ENCODE data around the gene SLC4A1. TPM values are rescaled to one million over a fixed set of nuclear protein-coding genes. Genes with fewer than 3 reads are reported as not detected.

SLC4A1 gene
- total RNA-seq, result under 1 TPM in 2 of 4 donors, not detected in 2; under 0.01 to 0.16 TPM

- no peak for TF ChIP-seq CTCF (IDR thresholded peaks at IDR 0.05; ENCODE audit: low read depth)
These were observed at the start of gene SLC4A1 for GRCh38 chr17:44267818-44268490. SLC4A1 (minus strand) TSS chr17:44268135; CDS start chr17:44262866, 5,269 bp downstream.

GRCh38 chr17:44317545-44317944, 49.6 kb upstream of the SLC4A1 start:
- TF ChIP-seq CTCF (IDR thresholded peaks at IDR 0.05; ENCODE audit: low read depth), result no peak

- no peak for TF ChIP-seq CTCF (IDR thresholded peaks at IDR 0.05; ENCODE audit: low read depth)
These were observed 48.1 kb upstream of the SLC4A1 start for GRCh38 chr17:44315760-44316731.

- no peak for TF ChIP-seq CTCF (IDR thresholded peaks at IDR 0.05; ENCODE audit: low read depth)
These were observed 47.1 kb upstream of the SLC4A1 start for GRCh38 chr17:44314869-44315661.

GRCh38 chr17:44314524-44314868, 46.6 kb upstream of the SLC4A1 start:
- no peak for TF ChIP-seq CTCF (IDR thresholded peaks at IDR 0.05; ENCODE audit: low read depth)

- TF ChIP-seq CTCF (IDR thresholded peaks at IDR 0.05; ENCODE audit: low read depth), result no peak
These were observed 46.1 kb upstream of the SLC4A1 start for GRCh38 chr17:44314031-44314430.

Measured in subcutaneous adipose tissue (tissue), 4 donors.